T-helper 22 cell (primary cell): ENCODE results near the gene ARL8B.

Source experiments
- DNase-seq: peaks from one replicate; pipeline ENCODE4 v3.0.0-alpha.2; 2020; ENCODE audit warnings: low read depth

Gene ARL8B

GRCh38 chr3:5212628-5213573 lies 90.8 kb downstream of the ARL8B start:
- DNase-seq: no peak

- no peak for DNase-seq
Measured at GRCh38 chr3:5213574-5213966, 91.5 kb downstream of the ARL8B start.

- no peak for DNase-seq
Measured at GRCh38 chr3:5214352-5214751, 92.3 kb downstream of the ARL8B start.

- DNase-seq: no peak
Measured at GRCh38 chr3:5217824-5218595, 95.9 kb downstream of the ARL8B start.

GRCh38 chr3:5218815-5219214 lies 96.7 kb downstream of the ARL8B start:
- no peak for DNase-seq

- DNase-seq: no peak
Measured at GRCh38 chr3:5219216-5219615, 97.1 kb downstream of the ARL8B start.

- DNase-seq: no peak
Measured at GRCh38 chr3:5220193-5220592, 98.1 kb downstream of the ARL8B start.

GRCh38 chr3:5220667-5221431 lies 98.8 kb downstream of the ARL8B start:
- no peak for DNase-seq

GRCh38 chr3:5221701-5222100 lies 99.6 kb downstream of the ARL8B start:
- DNase-seq: no peak

- no peak for DNase-seq
Measured at GRCh38 chr3:5222283-5223005, 100.4 kb downstream of the ARL8B start.

GRCh38 chr3:5226783-5227182 lies 104.7 kb downstream of the ARL8B start:
- DNase-seq: no peak

GRCh38 chr3:5227812-5228211 lies 105.7 kb downstream of the ARL8B start:
- no peak for DNase-seq

- no peak for DNase-seq
Measured at GRCh38 chr3:5229414-5229813, 107.3 kb downstream of the ARL8B start.
